Chondrocyte (in vitro differentiated cells): ENCODE data around the gene FMNL2. TPM values are rescaled to one million over a fixed set of nuclear protein-coding genes. Genes with fewer than 3 reads are reported as not detected.
"Not testable (repeated sequence)": the region's sequence is repeated elsewhere in the genome, so short reads cannot be mapped to it uniquely, and the experiment has no call there.

Source experiments
- DNase-seq: peaks from one replicate; pipeline ENCODE4 v3.0.0; 2021; ENCODE audit warnings: mixed read lengths, low spot score
- H3K27ac Mint-ChIP-seq: one replicate; pipeline ENCODE4 v1.8.0; 2021; ENCODE audit warnings: mild to moderate bottlenecking, moderate library complexity, mixed read lengths; ENCODE audit not compliant: unreplicated experiment
- H3K27me3 Mint-ChIP-seq: 2 replicates; pipeline ENCODE4 v1.8.0; 2021; ENCODE audit warnings: low read depth, mixed read lengths
- H3K36me3 Mint-ChIP-seq: 2 replicates; pipeline ENCODE4 v1.8.0; 2021; ENCODE audit warnings: low read depth, mixed read lengths
- H3K4me1 Mint-ChIP-seq: 2 replicates; pipeline ENCODE4 v1.8.0; 2021; ENCODE audit warnings: low read depth, mild to moderate bottlenecking, mixed read lengths
- H3K4me3 Mint-ChIP-seq: one replicate; pipeline ENCODE4 v1.8.0; 2021; ENCODE audit warnings: mild to moderate bottlenecking, moderate library complexity, mixed read lengths; ENCODE audit not compliant: unreplicated experiment
- H3K9me3 Mint-ChIP-seq: 2 replicates; pipeline ENCODE4 v1.8.0; 2021; ENCODE audit warnings: low read depth, mixed read lengths
- CTCF ChIP-seq: fragments of 200-600 bp; sonication (generic); IDR thresholded peaks from 2 replicates; pipeline ENCODE4 v1.5.0; 2021; ENCODE audit warnings: antibody characterized with exemption, mild to moderate bottlenecking, moderate library complexity
- total RNA-seq: library from RNA; stranded (reverse); gene quantifications from 3 replicates; pipeline ENCODE4 v1.2.1, GENCODE V29; 2021

The FMNL2 gene
- total RNA-seq, 1 donor from 2014 or later = 33.9 TPM

DNA sequence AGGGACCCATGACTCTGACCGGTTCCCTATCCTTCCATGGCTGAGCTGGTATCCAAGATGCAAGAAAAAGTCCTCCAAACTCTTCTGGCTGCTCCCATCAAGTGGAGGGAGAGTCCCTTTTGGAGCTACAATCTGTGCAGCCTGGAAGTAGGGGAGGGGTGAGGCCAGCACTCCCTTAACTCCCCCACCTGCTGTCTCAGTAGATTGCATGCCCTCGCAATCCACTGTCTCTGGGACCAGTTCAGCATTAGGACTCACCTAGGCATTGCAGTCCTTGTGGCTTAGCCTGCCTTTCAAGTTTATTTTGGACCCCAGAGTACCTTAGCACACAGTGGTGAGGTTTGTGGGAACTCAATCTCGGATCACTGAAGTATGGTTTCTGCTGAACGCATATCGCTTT, 14.2 kb upstream of the FMNL2 start:
- Mint-ChIP-seq H3K27me3 (no peaks in the 10 kb centered on the region), H3K9me3 (peaks cover 14% of the 10 kb centered on the region), H3K4me1 (peaks cover 5% of the 10 kb centered on the region), H3K4me3 (no peak overlapping the region), H3K36me3 (peaks cover 6% of the 10 kb centered on the region), H3K27ac (no peak overlapping the region)
- no peak for TF ChIP-seq CTCF
- no peak for DNase-seq

- H3K9me3 Mint-ChIP-seq = peaks cover 2% of the 10 kb centered on the region
- peaks cover 5% of the 10 kb centered on the region for H3K4me1 Mint-ChIP-seq
- H3K36me3 Mint-ChIP-seq = no peaks in the 10 kb centered on the region
- no peak for DNase-seq
- H3K27me3 Mint-ChIP-seq = no peaks in the 10 kb centered on the region
- no peak overlapping the region for H3K27ac Mint-ChIP-seq
- TF ChIP-seq CTCF = no peak
- H3K4me3 Mint-ChIP-seq = no peak overlapping the region
Observed at GRCh38 chr2:152322222-152322621, 12.8 kb upstream of the FMNL2 start.

DNA sequence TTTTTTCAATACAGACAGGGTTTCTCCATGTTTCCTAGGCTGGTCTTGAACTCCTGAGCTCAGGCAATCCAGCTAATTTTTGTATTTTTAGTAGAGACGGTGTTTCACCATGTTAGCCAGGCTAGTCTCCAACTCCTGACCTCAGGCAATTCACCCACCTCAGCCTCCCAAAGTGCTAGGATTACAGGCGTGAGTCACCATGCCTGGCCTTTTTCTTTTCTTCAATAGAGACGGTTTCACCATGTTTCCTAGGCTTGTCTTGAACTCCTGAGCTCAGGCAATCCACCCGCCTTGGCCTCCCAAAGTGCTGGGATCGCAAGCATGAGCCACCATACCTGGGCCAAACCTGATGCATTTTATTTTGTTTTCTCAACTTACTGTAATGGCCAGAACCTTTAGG, 9.8 kb upstream of the FMNL2 start:
- not testable (repeated sequence) for H3K36me3 Mint-ChIP-seq, H3K27me3 Mint-ChIP-seq, DNase-seq, H3K9me3 Mint-ChIP-seq, H3K4me3 Mint-ChIP-seq, H3K4me1 Mint-ChIP-seq, H3K27ac Mint-ChIP-seq

DNA sequence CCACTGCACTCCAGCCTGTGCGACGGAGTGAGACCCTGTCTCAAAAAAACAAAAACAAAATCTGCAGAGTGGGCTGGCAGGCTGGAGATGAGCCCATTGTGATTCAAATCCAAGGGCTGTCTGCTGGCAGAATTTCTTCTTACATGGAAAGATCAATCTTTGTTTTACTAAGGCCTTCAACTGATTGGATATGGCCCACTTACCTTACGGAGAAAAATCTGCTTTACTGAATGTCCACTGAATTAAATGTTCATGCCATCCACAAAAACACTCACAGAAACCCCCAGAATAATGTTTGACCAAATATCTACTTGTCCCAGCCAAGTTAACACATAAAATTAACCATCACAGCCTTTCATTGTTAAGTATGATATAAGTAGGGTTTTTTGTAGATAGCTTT, 8.3 kb upstream of the FMNL2 start:
- Mint-ChIP-seq H3K27me3 (no peaks in the 10 kb centered on the region), H3K4me3 (no peak overlapping the region), H3K4me1 (peaks cover 5% of the 10 kb centered on the region), H3K27ac (no peak overlapping the region), H3K9me3 (no peaks in the 10 kb centered on the region), H3K36me3 (no peaks in the 10 kb centered on the region)
- no peak for DNase-seq
- TF ChIP-seq CTCF = no peak

- no peak for TF ChIP-seq CTCF
- Mint-ChIP-seq H3K27me3 (no peaks in the 10 kb centered on the region), H3K9me3 (no peaks in the 10 kb centered on the region), H3K4me3 (no peak overlapping the region), H3K4me1 (no peaks in the 10 kb centered on the region), H3K27ac (no peak overlapping the region), H3K36me3 (no peaks in the 10 kb centered on the region)
- no peak for DNase-seq
Observed at GRCh38 chr2:152328013-152328412, 7.0 kb upstream of the FMNL2 start.

DNA sequence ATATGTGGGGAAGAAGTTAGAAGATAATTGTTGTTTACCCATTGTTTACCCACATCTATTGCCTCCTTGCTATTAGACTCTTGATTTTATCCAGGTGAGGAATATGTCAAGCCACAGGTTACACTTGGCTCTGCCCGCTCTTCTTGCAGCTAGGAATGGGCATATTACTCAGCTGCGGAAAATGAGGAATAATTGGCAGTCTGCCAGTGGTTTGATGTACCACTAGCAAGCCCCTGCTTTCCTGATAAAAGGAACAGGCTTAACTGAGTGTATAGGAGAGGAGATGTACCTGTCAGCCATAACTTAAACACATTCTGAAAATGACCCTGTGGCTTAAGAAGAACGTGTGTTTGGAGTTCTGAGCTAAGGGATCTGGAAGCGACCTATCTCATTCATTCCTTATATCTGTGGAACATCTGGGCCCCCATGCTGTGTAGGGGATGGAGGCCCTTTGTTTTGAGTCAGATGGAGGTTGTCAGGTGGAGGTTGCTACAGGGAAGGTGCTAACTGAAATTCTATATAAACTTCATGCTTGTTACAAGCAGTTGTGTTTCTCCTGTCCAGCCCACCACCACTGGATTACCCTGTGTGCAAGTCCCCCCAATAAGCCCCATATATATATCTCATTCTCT, 4.6 kb upstream of the FMNL2 start:
- no peak for DNase-seq
- no peaks in the 10 kb centered on the region for H3K9me3 Mint-ChIP-seq
- no peak for TF ChIP-seq CTCF
- no peaks in the 10 kb centered on the region for H3K36me3 Mint-ChIP-seq
- H3K4me1 Mint-ChIP-seq = peaks cover 7% of the 10 kb centered on the region
- no peak overlapping the region for H3K27ac Mint-ChIP-seq
- H3K4me3 Mint-ChIP-seq = no peak overlapping the region
- H3K27me3 Mint-ChIP-seq = no peaks in the 10 kb centered on the region
